ENCODE results near the gene NUDCD3. TPM values are rescaled to one million over a fixed set of nuclear protein-coding genes. Genes with fewer than 3 reads are reported as not detected.

NUDCD3 gene
- total RNA-seq, 2 donors from 2014 or later, result 20.4 to 20.8 TPM

GRCh38 chr7:44522315-44522714 lies 31.9 kb upstream of the NUDCD3 start:
- no peaks in the 10 kb centered on the region for H3K4me1 ChIP-seq
- no peak for TF ChIP-seq POLR2A (IDR thresholded peaks at IDR 0.05)
- TF ChIP-seq, protein P1, sequence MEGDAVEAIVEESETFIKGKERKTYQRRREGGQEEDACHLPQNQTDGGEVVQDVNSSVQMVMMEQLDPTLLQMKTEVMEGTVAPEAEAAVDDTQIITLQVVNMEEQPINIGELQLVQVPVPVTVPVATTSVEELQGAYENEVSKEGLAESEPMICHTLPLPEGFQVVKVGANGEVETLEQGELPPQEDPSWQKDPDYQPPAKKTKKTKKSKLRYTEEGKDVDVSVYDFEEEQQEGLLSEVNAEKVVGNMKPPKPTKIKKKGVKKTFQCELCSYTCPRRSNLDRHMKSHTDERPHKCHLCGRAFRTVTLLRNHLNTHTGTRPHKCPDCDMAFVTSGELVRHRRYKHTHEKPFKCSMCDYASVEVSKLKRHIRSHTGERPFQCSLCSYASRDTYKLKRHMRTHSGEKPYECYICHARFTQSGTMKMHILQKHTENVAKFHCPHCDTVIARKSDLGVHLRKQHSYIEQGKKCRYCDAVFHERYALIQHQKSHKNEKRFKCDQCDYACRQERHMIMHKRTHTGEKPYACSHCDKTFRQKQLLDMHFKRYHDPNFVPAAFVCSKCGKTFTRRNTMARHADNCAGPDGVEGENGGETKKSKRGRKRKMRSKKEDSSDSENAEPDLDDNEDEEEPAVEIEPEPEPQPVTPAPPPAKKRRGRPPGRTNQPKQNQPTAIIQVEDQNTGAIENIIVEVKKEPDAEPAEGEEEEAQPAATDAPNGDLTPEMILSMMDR (IDR thresholded peaks at IDR 0.05), result no peak
- H3K4me3 ChIP-seq, result no peak overlapping the region
- no peaks in the 10 kb centered on the region for H3K27me3 ChIP-seq
- WGBS, 2 donors, result 84 to 94% methylated on average over 2 to 3 of the region's 3 CpGs
- no peaks in the 10 kb centered on the region for H3K9me3 ChIP-seq
- ATAC-seq (no peak), DNase-seq (no peak)
- no peaks in the 10 kb centered on the region for H3K36me3 ChIP-seq (replicated peaks in 1 of 2; ENCODE audit: insufficient read depth in 1 of 2, low read depth in 2 of 2)
- intact Hi-C loops (cut with DNase I), result no loop called here
- no peak overlapping the region for H3K27ac ChIP-seq

DNA sequence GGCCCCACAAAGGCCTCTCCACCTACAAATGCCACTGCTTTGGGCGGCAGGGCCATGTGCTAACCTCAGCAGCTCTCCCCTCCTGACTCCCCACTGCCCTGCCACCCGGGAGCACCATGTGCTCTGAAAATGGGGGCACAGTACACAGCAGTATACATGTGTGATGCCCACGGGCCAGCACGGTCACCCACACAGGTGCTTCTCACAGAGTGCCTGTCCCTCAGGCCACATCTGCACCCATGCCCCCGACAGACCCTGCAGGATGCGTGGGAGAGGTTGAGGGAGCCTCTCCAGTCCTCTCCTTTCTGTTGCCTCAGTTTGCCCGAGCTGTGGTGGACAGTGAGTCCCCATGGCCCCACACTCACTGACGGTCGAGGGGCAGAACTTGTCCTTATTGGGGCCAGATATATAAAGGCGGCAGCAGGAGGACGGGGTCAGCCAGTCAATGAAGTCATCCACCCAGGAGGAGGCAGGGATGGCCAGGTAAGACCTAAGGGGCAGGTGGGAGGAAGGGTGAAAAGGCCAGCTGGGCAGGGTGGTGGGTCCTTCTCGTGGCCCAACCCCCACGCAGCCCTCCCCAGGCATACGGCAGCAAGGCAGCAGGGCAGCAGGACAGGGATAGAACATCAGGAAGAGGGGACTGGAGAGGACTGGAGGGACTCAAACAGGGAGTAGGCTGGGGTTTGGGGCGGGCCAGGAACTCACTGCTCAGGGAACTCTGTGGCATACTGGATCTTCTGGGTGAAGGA lies 31.1 kb upstream of the NUDCD3 start:
- ATAC-seq, result no peak
- WGBS, 2 donors, result 78 to 79% methylated on average over 12 to 15 of the region's 15 CpGs
- TF ChIP-seq, protein P1 (IDR thresholded peaks at IDR 0.05), result no peak
- no peak for TF ChIP-seq POLR2A (IDR thresholded peaks at IDR 0.05)

DNA sequence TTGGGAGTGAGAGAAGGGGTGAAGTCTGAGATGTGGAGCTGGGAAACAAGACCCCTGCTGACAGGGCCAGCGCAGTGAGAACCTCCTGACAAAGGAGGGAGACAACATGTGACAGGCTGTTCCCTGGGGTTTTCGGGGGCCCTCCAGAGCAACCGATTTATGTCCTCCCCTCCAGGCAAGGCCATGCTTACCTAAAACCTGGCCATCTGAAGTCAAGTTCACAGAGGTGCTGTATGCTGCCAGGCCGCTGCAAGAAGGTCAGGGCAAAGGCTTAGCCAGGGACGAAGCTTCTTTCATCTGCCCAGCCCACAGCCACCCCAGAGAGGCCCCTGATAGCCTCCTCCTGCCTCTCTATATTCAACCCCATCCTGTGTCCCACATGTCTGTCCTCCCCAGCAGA lies 30.1 kb upstream of the NUDCD3 start:
- Histone ChIP-seq H3K9me3 (no peaks in the 10 kb centered on the region), H3K4me3 (no peak overlapping the region), H3K36me3 (replicated peaks in 1 of 2; ENCODE audit: insufficient read depth in 1 of 2, low read depth in 2 of 2) (no peaks in the 10 kb centered on the region), H3K27ac (no peak overlapping the region), H3K27me3 (no peaks in the 10 kb centered on the region), H3K4me1 (no peaks in the 10 kb centered on the region)
- DNase-seq (no peak), ATAC-seq (no peak)
- intact Hi-C loops (cut with DNase I), result no loop called here
- 81 to 82% methylated on average over 5 of the region's 5 CpGs for WGBS, 2 donors
- TF ChIP-seq, protein P1 (IDR thresholded peaks at IDR 0.05), result no peak
- TF ChIP-seq POLR2A (IDR thresholded peaks at IDR 0.05), result no peak

More for the DNA sequence above, 31.1 kb upstream of the NUDCD3 start:
- DNase-seq, result no peak
- Histone ChIP-seq H3K9me3 (no peaks in the 10 kb centered on the region), H3K27me3 (no peaks in the 10 kb centered on the region), H3K27ac (no peak overlapping the region), H3K4me1 (no peaks in the 10 kb centered on the region), H3K4me3 (no peak overlapping the region), H3K36me3 (replicated peaks in 1 of 2; ENCODE audit: insufficient read depth in 1 of 2, low read depth in 2 of 2) (no peaks in the 10 kb centered on the region)
- intact Hi-C loops (cut with DNase I), result no loop called here

DNA sequence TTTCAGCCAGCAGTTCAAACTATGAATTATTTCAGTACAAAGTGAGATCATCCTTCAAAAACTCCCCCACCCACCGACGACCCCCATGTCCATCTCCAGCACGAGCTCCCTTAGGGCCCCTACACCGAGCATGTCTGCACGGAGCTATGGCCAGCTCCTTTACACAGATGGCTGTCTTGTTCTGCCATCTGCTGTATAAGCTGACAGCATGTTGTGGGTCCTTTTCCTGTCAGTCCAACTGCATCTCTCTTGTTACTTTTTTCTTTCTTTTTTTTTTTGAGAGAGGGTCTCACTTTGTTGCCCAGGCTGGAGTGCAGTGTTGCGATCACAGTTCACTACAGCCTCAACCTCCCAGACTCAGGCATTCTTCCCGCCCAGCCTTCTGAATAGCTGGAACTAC lies 29.1 kb upstream of the NUDCD3 start:
- TF ChIP-seq POLR2A (IDR thresholded peaks at IDR 0.05), result no peak
- TF ChIP-seq, protein P1 (IDR thresholded peaks at IDR 0.05), result no peak
- Histone ChIP-seq H3K36me3 (replicated peaks in 1 of 2; ENCODE audit: insufficient read depth in 1 of 2, low read depth in 2 of 2) (no peaks in the 10 kb centered on the region), H3K27me3 (no peaks in the 10 kb centered on the region), H3K4me1 (no peaks in the 10 kb centered on the region), H3K9me3 (no peaks in the 10 kb centered on the region), H3K27ac (no peak overlapping the region), H3K4me3 (no peak overlapping the region)
- DNase-seq (no peak), ATAC-seq (no peak)
- intact Hi-C loops (cut with DNase I), result no loop called here
- WGBS, 2 donors, result 73% methylated on average over 7 of the region's 7 CpGs

DNA sequence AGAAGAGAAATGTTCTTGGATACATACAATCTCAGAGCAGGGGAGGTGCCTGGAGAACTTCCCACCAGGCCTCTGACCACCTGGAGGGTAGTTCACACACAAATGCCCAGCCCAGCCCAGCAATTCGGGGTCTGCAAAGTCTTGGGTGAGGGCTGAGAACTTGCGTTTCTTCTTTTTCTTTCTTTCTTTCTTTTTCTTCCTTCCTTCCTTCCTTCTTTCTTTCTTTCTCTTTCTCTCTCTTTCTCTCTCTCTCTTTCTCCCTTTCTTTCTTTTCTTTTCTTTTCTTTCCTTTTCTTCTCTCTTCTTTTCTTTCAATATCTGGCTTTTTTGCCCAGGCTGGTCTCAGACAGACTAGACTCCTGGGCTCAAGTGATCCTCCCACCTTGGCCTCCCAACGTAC lies 28.3 kb upstream of the NUDCD3 start:
- Histone ChIP-seq H3K27ac (no peak overlapping the region), H3K27me3 (no peaks in the 10 kb centered on the region), H3K36me3 (replicated peaks in 1 of 2; ENCODE audit: insufficient read depth in 1 of 2, low read depth in 2 of 2) (no peaks in the 10 kb centered on the region), H3K4me3 (no peak overlapping the region), H3K9me3 (no peaks in the 10 kb centered on the region), H3K4me1 (no peaks in the 10 kb centered on the region)
- intact Hi-C loops (cut with DNase I), result no loop called here
- 62 to 66% methylated on average over 3 of the region's 3 CpGs for WGBS, 2 donors
- no peak for DNase-seq
- TF ChIP-seq, protein P1 (IDR thresholded peaks at IDR 0.05), result no peak
- no peak for TF ChIP-seq POLR2A (IDR thresholded peaks at IDR 0.05)
- ATAC-seq, result no peak
